HEK293 (cell line): ENCODE measurements around the gene CD177.
"Not testable (repeated sequence)": the region's sequence is repeated elsewhere in the genome, so short reads cannot be mapped to it uniquely, and the experiment has no call there.

Source experiments
- CTCF ChIA-PET: fragments of 350-600 bp; formaldehyde crosslinking; extraction: SDS; loops from one replicate; lab custom pipeline; 2021; ENCODE audit warnings: antibody characterized with exemption; lab: Yijun Ruan, JAX
- POLR2A ChIA-PET: fragments of 300-600 bp; formaldehyde crosslinking; extraction: SDS; loops from one replicate; lab custom pipeline; 2020; ENCODE audit warnings: antibody characterized with exemption, inconsistent platforms; lab: Yijun Ruan, JAX
- H3K27ac ChIP-seq: fragments of 200-500 bp; sonication (Bioruptor generic); 2 replicates; pipeline ENCODE4 v1.5.1; 2014; ENCODE audit warnings: low read depth, low read length, control low read depth, inconsistent platforms; ENCODE audit errors: extremely low read depth
- H3K36me3 ChIP-seq, 2 experiments: fragments of 200-500 bp in 1 of 2; sonication (Bioruptor generic) in 1 of 2; 1 replicate in 1 of 2; 2 replicates in 1 of 2; pipeline ENCODE4 v1.5.1; 2014 to 2017; ENCODE audit warnings: inconsistent platforms in 2 of 2, low read length in 2 of 2; ENCODE audit not compliant: control insufficient read depth in 2 of 2, insufficient read depth in 1 of 2
- H3K4me1 ChIP-seq: fragments of 200-500 bp; sonication (Bioruptor generic); 2 replicates; pipeline ENCODE4 v1.5.1; 2014; ENCODE audit warnings: mild to moderate bottlenecking, low read length, inconsistent platforms; ENCODE audit not compliant: control insufficient read depth, insufficient read depth
- H3K4me3 ChIP-seq: 2 replicates; pipeline ENCODE4 v1.5.1; 2011; ENCODE audit warnings: low read depth, mild to moderate bottlenecking, control low read depth, low read length, moderate library complexity
- H3K9me3 ChIP-seq: fragments of 200-500 bp; sonication (Bioruptor generic); 2 replicates; pipeline ENCODE4 v1.5.1; 2014; ENCODE audit warnings: low read depth, low read length, inconsistent platforms; ENCODE audit not compliant: control insufficient read depth, insufficient read depth
- EGR2 ChIP-seq: fragments of 450-650 bp; formaldehyde crosslinking; IDR thresholded peaks from 2 replicates; pipeline ENCODE4 v1.5.1; 2016; ENCODE audit warnings: low read depth, missing biosample characterization, missing genetic modification characterization
- RBAK ChIP-seq: fragments of 450-650 bp; formaldehyde crosslinking; IDR thresholded peaks from 2 replicates; pipeline ENCODE4 v1.5.1; 2016; ENCODE audit warnings: missing biosample characterization, missing genetic modification characterization
- SP2 ChIP-seq: fragments of 450-650 bp; formaldehyde crosslinking; IDR thresholded peaks from 2 replicates; pipeline ENCODE4 v1.5.1; 2016; ENCODE audit warnings: missing biosample characterization, missing genetic modification characterization
- ZFHX2 ChIP-seq: fragments of 450-650 bp; formaldehyde crosslinking; conservative IDR thresholded peaks from 2 replicates; pipeline ENCODE4 v1.5.1; 2016; ENCODE audit warnings: missing biosample characterization, missing genetic modification characterization
- ZNF202 ChIP-seq: fragments of 450-650 bp; formaldehyde crosslinking; IDR thresholded peaks from 2 replicates; pipeline ENCODE4 v1.5.1; 2016; ENCODE audit warnings: missing biosample characterization, missing genetic modification characterization, borderline replicate concordance
- ZNF24 ChIP-seq: fragments of 450-650 bp; formaldehyde crosslinking; IDR thresholded peaks from 2 replicates; pipeline ENCODE4 v1.5.1; 2016; ENCODE audit warnings: missing biosample characterization, missing genetic modification characterization
- ZNF292 ChIP-seq: fragments of 450-650 bp; formaldehyde crosslinking; IDR thresholded peaks from 2 replicates; pipeline ENCODE4 v1.5.1; 2016; ENCODE audit warnings: low read depth, missing biosample characterization, missing genetic modification characterization, borderline replicate concordance
- ZNF629 ChIP-seq: fragments of 450-650 bp; formaldehyde crosslinking; IDR thresholded peaks from 2 replicates; pipeline ENCODE4 v1.5.1; 2017; ENCODE audit warnings: missing biosample characterization, missing genetic modification characterization
- TF ChIP-seq, protein P1 (sequence below): fragments of 450-650 bp; formaldehyde crosslinking; IDR thresholded peaks from 2 replicates; pipeline ENCODE4 v1.5.1; 2017; ENCODE audit warnings: missing biosample characterization, missing genetic modification characterization
- TF ChIP-seq, protein P2 (sequence below): fragments of 450-650 bp; IDR thresholded peaks from 2 replicates; pipeline ENCODE4 v1.5.1; 2018; ENCODE audit warnings: missing biosample characterization, missing genetic modification characterization
- TF ChIP-seq, protein P3 (sequence below): fragments of 450-650 bp; formaldehyde crosslinking; IDR thresholded peaks from 2 replicates; pipeline ENCODE4 v1.5.1; 2017; ENCODE audit warnings: missing biosample characterization, missing genetic modification characterization
- TF ChIP-seq, protein P4 (sequence below): fragments of 450-650 bp; formaldehyde crosslinking; IDR thresholded peaks from 2 replicates; pipeline ENCODE4 v1.5.1; 2016; ENCODE audit warnings: missing biosample characterization, missing genetic modification characterization
- TF ChIP-seq, protein P5 (sequence below): fragments of 450-650 bp; formaldehyde crosslinking; IDR thresholded peaks from 2 replicates; pipeline ENCODE4 v1.5.1; 2016; ENCODE audit warnings: missing biosample characterization, missing genetic modification characterization

CD177 gene

DNA sequence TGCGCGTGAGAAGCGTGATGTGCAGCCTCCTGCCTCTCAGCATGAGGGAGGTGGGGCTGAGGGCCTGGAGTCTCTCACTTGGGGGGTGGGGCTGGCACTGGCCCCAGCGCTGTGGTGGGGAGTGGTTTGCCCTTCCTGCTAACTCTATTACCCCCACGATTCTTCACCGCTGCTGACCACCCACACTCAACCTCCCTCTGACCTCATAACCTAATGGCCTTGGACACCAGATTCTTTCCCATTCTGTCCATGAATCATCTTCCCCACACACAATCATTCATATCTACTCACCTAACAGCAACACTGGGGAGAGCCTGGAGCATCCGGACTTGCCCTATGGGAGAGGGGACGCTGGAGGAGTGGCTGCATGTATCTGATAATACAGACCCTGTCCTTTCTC is 8.7 kb downstream of the CD177 start:
- TF ChIP-seq, protein P1, sequence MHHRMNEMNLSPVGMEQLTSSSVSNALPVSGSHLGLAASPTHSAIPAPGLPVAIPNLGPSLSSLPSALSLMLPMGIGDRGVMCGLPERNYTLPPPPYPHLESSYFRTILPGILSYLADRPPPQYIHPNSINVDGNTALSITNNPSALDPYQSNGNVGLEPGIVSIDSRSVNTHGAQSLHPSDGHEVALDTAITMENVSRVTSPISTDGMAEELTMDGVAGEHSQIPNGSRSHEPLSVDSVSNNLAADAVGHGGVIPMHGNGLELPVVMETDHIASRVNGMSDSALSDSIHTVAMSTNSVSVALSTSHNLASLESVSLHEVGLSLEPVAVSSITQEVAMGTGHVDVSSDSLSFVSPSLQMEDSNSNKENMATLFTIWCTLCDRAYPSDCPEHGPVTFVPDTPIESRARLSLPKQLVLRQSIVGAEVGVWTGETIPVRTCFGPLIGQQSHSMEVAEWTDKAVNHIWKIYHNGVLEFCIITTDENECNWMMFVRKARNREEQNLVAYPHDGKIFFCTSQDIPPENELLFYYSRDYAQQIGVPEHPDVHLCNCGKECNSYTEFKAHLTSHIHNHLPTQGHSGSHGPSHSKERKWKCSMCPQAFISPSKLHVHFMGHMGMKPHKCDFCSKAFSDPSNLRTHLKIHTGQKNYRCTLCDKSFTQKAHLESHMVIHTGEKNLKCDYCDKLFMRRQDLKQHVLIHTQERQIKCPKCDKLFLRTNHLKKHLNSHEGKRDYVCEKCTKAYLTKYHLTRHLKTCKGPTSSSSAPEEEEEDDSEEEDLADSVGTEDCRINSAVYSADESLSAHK, result no peak
- TF ChIP-seq, protein P2, sequence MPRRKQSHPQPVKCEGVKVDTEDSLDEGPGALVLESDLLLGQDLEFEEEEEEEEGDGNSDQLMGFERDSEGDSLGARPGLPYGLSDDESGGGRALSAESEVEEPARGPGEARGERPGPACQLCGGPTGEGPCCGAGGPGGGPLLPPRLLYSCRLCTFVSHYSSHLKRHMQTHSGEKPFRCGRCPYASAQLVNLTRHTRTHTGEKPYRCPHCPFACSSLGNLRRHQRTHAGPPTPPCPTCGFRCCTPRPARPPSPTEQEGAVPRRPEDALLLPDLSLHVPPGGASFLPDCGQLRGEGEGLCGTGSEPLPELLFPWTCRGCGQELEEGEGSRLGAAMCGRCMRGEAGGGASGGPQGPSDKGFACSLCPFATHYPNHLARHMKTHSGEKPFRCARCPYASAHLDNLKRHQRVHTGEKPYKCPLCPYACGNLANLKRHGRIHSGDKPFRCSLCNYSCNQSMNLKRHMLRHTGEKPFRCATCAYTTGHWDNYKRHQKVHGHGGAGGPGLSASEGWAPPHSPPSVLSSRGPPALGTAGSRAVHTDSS (tag by site-specific recombination), result no peak
- TF ChIP-seq ZNF24 (tag by site-specific recombination) (no peak), ZNF292 (tag by site-specific recombination) (no peak), SP2 (tag by site-specific recombination) (no peak), ZNF202 (tag by site-specific recombination) (no peak), ZFHX2 (tag by site-specific recombination) (peak; percentile 50; the same call in 1 of the 2 replicates), ZNF629 (tag by site-specific recombination) (no peak), EGR2 (tag by site-specific recombination) (peak; percentile 50; the same call in 1 of the 2 replicates)
- TF ChIP-seq, protein P3, sequence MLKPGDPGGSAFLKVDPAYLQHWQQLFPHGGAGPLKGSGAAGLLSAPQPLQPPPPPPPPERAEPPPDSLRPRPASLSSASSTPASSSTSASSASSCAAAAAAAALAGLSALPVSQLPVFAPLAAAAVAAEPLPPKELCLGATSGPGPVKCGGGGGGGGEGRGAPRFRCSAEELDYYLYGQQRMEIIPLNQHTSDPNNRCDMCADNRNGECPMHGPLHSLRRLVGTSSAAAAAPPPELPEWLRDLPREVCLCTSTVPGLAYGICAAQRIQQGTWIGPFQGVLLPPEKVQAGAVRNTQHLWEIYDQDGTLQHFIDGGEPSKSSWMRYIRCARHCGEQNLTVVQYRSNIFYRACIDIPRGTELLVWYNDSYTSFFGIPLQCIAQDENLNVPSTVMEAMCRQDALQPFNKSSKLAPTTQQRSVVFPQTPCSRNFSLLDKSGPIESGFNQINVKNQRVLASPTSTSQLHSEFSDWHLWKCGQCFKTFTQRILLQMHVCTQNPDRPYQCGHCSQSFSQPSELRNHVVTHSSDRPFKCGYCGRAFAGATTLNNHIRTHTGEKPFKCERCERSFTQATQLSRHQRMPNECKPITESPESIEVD (tag by site-specific recombination), result no peak
- TF ChIP-seq, protein P4, sequence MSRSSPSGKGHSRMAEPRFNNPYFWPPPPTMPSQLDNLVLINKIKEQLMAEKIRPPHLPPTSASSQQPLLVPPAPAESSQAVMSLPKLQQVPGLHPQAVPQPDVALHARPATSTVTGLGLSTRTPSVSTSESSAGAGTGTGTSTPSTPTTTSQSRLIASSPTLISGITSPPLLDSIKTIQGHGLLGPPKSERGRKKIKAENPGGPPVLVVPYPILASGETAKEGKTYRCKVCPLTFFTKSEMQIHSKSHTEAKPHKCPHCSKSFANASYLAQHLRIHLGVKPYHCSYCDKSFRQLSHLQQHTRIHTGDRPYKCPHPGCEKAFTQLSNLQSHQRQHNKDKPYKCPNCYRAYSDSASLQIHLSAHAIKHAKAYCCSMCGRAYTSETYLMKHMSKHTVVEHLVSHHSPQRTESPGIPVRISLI (tag by site-specific recombination), result no peak
- H3K4me1 ChIP-seq, result peaks cover 3% of the 10 kb centered on the region

DNA sequence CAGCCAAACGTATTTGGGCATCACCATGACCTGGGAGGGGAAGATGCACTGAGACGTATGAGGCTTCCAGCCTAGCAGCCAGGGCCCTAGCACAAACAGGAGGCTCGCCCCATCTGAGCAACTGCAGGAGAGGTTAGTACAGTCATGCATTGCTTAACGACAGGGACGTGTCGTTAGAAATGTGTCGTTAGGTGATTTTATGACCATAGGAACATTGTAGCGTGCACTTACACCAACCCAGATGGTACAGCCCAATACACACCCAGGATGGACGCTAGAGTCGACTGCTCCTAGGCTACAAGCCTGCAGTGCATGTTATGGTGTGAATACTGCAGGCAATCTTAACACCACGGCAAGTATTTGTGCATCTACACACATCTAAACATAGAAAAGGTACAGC is 9.3 kb downstream of the CD177 start:
- POLR2A ChIA-PET, result no interaction called here
- H3K9me3 ChIP-seq, result no peaks in the 10 kb centered on the region
- H3K4me1 ChIP-seq, result peaks cover 5% of the 10 kb centered on the region
- CTCF ChIA-PET, result no interaction called here
- no peak overlapping the region for H3K27ac ChIP-seq
- H3K36me3 ChIP-seq, result no peaks in the 10 kb centered on the region
- TF ChIP-seq, protein P5, sequence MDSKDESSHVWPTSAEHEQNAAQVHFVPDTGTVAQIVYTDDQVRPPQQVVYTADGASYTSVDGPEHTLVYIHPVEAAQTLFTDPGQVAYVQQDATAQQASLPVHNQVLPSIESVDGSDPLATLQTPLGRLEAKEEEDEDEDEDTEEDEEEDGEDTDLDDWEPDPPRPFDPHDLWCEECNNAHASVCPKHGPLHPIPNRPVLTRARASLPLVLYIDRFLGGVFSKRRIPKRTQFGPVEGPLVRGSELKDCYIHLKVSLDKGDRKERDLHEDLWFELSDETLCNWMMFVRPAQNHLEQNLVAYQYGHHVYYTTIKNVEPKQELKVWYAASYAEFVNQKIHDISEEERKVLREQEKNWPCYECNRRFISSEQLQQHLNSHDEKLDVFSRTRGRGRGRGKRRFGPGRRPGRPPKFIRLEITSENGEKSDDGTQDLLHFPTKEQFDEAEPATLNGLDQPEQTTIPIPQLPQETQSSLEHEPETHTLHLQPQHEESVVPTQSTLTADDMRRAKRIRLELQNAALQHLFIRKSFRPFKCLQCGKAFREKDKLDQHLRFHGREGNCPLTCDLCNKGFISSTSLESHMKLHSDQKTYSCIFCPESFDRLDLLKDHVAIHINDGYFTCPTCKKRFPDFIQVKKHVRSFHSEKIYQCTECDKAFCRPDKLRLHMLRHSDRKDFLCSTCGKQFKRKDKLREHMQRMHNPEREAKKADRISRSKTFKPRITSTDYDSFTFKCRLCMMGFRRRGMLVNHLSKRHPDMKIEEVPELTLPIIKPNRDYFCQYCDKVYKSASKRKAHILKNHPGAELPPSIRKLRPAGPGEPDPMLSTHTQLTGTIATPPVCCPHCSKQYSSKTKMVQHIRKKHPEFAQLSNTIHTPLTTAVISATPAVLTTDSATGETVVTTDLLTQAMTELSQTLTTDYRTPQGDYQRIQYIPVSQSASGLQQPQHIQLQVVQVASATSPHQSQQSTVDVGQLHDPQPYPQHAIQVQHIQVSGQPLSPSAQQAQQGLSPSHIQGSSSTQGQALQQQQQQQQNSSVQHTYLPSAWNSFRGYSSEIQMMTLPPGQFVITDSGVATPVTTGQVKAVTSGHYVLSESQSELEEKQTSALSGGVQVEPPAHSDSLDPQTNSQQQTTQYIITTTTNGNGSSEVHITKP (tag by site-specific recombination), result peak; percentile 66
- no peak for TF ChIP-seq RBAK (tag by site-specific recombination)
- no peak overlapping the region for H3K4me3 ChIP-seq

More for the DNA sequence above, 8.7 kb downstream of the CD177 start:
- ChIA-PET CTCF (no interaction called here), POLR2A (no interaction called here)
- no peak overlapping the region for H3K4me3 ChIP-seq
- no peak overlapping the region for H3K27ac ChIP-seq
- no peaks in the 10 kb centered on the region for H3K9me3 ChIP-seq
- no peaks in the 10 kb centered on the region for H3K36me3 ChIP-seq

DNA sequence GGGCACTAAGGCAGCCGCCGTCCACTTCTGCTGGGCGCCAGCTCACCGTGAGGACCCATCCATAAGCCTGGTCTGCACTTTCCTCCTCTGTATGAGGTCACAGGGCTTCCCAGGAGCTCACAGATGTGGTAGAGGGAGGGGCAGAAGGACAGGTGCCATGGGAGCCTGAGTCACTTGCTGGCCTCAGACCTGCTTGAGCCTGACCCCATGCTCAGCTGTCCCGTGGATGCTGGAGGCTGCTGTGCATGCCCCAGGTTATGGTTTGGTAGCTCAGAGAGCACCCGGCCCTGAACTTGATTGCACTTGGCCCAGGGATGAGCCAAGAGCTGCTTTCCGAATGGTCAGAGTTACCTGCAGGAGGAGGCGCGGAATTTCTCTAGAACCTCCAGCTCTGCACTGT is 12.2 kb downstream of the CD177 start:
- not testable (repeated sequence) for H3K4me1 ChIP-seq, H3K27ac ChIP-seq, H3K36me3 ChIP-seq, H3K4me3 ChIP-seq, H3K9me3 ChIP-seq
- CTCF ChIA-PET, result interaction anchor here (0.7 kb wide), 1 partner anchor 61 kb away, joined by 5 read pairs; no protein-coding TSS in a partner anchor
- POLR2A ChIA-PET, result interaction anchor here (0.7 kb wide), 1 partner anchor 36 kb away, joined by 3 read pairs; no protein-coding TSS in a partner anchor
